HepG2 (cell line): ENCODE data around the gene SFI1. TPM values are rescaled to one million over a fixed set of nuclear protein-coding genes. Genes with fewer than 3 reads are reported as not detected.
A peak's percentile ranks its signal among the peaks of the same experiment; 100 is the strongest.

ENCODE experiments used
- DNMT3B ChIP-seq: conservative IDR thresholded peaks from 2 replicates; pipeline ENCODE4 v1.6.1; 2016; ENCODE audit warnings: missing biosample characterization, control low read depth
- FOXJ3 ChIP-seq: sonication (generic); formaldehyde crosslinking; IDR thresholded peaks from 2 replicates; pipeline ENCODE4 v1.4.0; 2020; ENCODE audit warnings: missing genetic modification reagents, mild to moderate bottlenecking, borderline replicate concordance
- GATA4 ChIP-seq: sonication (generic); IDR thresholded peaks from 2 replicates; pipeline ENCODE4 v1.6.1; 2016; ENCODE audit warnings: antibody characterized with exemption, low read depth, borderline replicate concordance
- HOXA7 ChIP-seq: sonication (generic); formaldehyde crosslinking; IDR thresholded peaks from 2 replicates; pipeline ENCODE4 v1.8.1; 2022; ENCODE audit warnings: mild to moderate bottlenecking, missing genetic modification reagents, moderate library complexity
- KAT7 ChIP-seq: IDR thresholded peaks from 2 replicates; pipeline ENCODE4 v1.6.1; 2018; ENCODE audit warnings: borderline replicate concordance, missing compliant biosample characterization
- KDM5B ChIP-seq: sonication (generic); formaldehyde crosslinking; IDR thresholded peaks from 2 replicates; pipeline ENCODE4 v1.4.0; 2020; ENCODE audit warnings: missing genetic modification reagents, mild to moderate bottlenecking, borderline replicate concordance
- KLF9 ChIP-seq: IDR thresholded peaks from 2 replicates; pipeline ENCODE4 v1.6.1; 2016; ENCODE audit warnings: low read depth
- THAP11 ChIP-seq: IDR thresholded peaks from 2 replicates; pipeline ENCODE4 v1.6.1; 2016; ENCODE audit warnings: missing biosample characterization, missing genetic modification reagents
- ZNF749 ChIP-seq: sonication (generic); formaldehyde crosslinking; IDR thresholded peaks from 2 replicates; pipeline ENCODE4 v1.8.0; 2022; ENCODE audit warnings: mild to moderate bottlenecking, missing genetic modification reagents, moderate library complexity, borderline replicate concordance
- ZSCAN12 ChIP-seq: sonication (generic); formaldehyde crosslinking; IDR thresholded peaks from 2 replicates; pipeline ENCODE4 v1.9.0; 2021; ENCODE audit warnings: mild to moderate bottlenecking, missing genetic modification reagents
- polyA plus RNA-seq, 8 experiments: library from polyadenylated mRNA; depleted of rRNA in 3 of 8; stranded (reverse) in 7 of 8; unstranded in 1 of 8; fragments of >200 nt; fragmentation: Illumina TruSeq in 4 of 8; extraction: Trizol in 4 of 8; gene quantifications; 2 replicates each; pipeline versions ENCODE4 v1.2.1 to v1.2.3, GENCODE V29; 2011 to 2016; ENCODE audit warnings: low read depth in 4 of 8, missing spikeins in 1 of 8, mixed read lengths in 1 of 8; ENCODE audit not compliant: insufficient read depth in 1 of 8
- total RNA-seq, 5 experiments: library from RNA; depleted of rRNA; stranded (reverse); fragments of >200 nt; fragmentation: Illumina TruSeq; extraction: Trizol; gene quantifications; 2 replicates each; pipeline ENCODE4 v1.2.3, GENCODE V29; 2016; ENCODE audit warnings: low read depth in 1 of 5
- TF ChIP-seq, protein P1 (sequence below): sonication (generic); formaldehyde crosslinking; IDR thresholded peaks from 2 replicates; pipeline ENCODE4 v1.8.0; 2022; ENCODE audit warnings: missing genetic modification reagents, mild to moderate bottlenecking, inconsistent platforms, borderline replicate concordance
- TF ChIP-seq, protein P2 (sequence below): sonication (generic); formaldehyde crosslinking; IDR thresholded peaks from 2 replicates; pipeline ENCODE4 v1.5.0; 2020; ENCODE audit warnings: mild to moderate bottlenecking, missing genetic modification reagents, borderline replicate concordance
- TF ChIP-seq, protein P3 (sequence below): IDR thresholded peaks from 2 replicates; pipeline ENCODE4 v1.6.1; 2016; ENCODE audit warnings: mild to moderate bottlenecking, missing biosample characterization, missing genetic modification reagents
- TF ChIP-seq, protein P4 (sequence below): sonication (generic); formaldehyde crosslinking; IDR thresholded peaks from 2 replicates; pipeline ENCODE4 v1.5.0; 2020; ENCODE audit warnings: mild to moderate bottlenecking, missing genetic modification reagents, borderline replicate concordance
- TF ChIP-seq, protein P5 (sequence below): sonication (generic); formaldehyde crosslinking; IDR thresholded peaks from 2 replicates; pipeline ENCODE4 v1.8.0; 2022; ENCODE audit warnings: missing genetic modification reagents, mild to moderate bottlenecking, moderate library complexity, borderline replicate concordance
- TF ChIP-seq, protein P6 (sequence below): sonication (generic); formaldehyde crosslinking; IDR thresholded peaks from 2 replicates; pipeline ENCODE4 v1.4.0; 2020; ENCODE audit warnings: missing genetic modification reagents

Gene SFI1
- total and polyA plus RNA-seq, 2 of the 13 experiments (the other 11 are each of a cell fraction or from before 2014, with no cell fraction given): 20.5 to 40.1 TPM

DNA sequence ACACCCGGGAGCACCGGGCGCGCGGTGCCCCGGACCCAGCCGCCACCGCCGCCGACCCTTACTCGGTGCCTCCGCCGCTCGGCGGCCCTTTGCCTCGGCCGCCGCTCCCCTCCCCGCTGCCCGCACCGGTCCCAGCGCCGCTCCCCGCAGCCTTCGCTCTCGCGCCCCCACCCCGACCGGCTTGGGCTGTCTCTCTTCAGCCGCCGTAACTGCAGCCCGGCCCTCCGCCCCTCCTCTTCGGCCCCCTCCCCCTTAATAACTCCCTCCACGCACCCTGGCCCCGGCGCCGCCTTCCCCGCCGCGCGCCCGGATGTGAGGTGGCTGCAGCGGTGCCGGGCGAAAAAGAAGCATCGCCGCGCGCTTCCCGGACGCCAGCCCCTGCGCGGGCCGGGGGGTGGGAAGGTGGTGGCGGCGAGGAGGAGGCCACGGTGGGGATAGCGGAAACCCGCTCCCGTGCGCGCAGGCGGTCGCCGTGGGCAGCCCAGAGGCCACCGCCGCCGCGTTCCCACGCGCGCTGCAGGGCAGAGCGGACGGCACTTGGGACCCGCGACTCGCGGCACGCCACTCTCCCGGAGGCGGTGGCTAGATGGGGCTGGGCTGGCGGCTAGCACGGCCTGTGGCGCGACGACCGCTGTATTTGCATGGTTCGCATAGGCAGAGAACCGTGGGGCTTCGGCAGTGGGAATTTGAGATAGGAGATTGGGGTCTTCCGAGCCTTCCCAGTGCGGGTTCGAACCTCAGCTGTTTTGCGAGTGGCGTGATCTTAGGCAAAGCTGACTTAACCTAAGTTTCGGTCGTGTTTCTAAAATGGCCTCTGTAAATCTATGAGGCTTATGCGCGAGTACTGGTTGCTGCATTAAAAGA is 6.5 kb upstream of the SFI1 start, which contains the start of gene EIF4ENIF1 (continued):
- TF ChIP-seq ZSCAN12 (CRISPR knock-in tag): no peak
- TF ChIP-seq ZNF749 (CRISPR knock-in tag): peak; percentile 65; the same call in 1 of the 2 replicates
- TF ChIP-seq, protein P1, sequence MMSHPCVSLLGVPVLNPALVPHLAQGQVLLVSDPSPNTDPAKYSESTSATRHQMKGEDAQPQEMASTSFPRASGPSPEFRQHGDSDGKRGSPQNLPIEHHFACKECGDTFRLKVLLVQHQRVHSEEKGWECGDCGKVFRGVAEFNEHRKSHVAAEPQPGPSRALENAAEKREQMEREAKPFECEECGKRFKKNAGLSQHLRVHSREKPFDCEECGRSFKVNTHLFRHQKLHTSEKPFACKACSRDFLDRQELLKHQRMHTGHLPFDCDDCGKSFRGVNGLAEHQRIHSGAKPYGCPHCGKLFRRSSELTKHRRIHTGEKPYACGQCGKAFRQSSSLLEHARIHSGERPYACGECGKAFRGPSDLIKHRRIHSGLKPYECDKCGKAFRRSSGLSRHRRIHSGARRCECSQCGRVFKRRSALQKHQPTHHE (CRISPR knock-in tag): no peak
- no peak for TF ChIP-seq HOXA7
- TF ChIP-seq, protein P2, sequence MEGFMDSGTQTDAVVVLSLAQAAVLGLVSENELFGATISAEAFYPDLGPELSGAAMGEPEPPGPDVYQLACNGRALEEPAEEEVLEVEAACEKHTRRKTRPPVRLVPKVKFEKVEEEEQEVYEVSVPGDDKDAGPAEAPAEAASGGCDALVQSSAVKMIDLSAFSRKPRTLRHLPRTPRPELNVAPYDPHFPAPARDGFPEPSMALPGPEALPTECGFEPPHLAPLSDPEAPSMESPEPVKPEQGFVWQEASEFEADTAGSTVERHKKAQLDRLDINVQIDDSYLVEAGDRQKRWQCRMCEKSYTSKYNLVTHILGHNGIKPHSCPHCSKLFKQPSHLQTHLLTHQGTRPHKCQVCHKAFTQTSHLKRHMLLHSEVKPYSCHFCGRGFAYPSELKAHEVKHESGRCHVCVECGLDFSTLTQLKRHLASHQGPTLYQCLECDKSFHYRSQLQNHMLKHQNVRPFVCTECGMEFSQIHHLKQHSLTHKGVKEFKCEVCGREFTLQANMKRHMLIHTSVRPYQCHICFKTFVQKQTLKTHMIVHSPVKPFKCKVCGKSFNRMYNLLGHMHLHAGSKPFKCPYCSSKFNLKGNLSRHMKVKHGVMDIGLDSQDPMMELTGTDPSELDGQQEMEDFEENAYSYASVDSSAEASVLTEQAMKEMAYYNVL (CRISPR knock-in tag): peak; percentile 63; the same call in 1 of the 2 replicates
- TF ChIP-seq, protein P3, sequence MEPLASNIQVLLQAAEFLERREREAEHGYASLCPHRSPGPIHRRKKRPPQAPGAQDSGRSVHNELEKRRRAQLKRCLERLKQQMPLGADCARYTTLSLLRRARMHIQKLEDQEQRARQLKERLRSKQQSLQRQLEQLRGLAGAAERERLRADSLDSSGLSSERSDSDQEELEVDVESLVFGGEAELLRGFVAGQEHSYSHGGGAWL (CRISPR knock-in tag): peak; percentile 79; the same call in 1 of the 2 replicates
- TF ChIP-seq, protein P4, sequence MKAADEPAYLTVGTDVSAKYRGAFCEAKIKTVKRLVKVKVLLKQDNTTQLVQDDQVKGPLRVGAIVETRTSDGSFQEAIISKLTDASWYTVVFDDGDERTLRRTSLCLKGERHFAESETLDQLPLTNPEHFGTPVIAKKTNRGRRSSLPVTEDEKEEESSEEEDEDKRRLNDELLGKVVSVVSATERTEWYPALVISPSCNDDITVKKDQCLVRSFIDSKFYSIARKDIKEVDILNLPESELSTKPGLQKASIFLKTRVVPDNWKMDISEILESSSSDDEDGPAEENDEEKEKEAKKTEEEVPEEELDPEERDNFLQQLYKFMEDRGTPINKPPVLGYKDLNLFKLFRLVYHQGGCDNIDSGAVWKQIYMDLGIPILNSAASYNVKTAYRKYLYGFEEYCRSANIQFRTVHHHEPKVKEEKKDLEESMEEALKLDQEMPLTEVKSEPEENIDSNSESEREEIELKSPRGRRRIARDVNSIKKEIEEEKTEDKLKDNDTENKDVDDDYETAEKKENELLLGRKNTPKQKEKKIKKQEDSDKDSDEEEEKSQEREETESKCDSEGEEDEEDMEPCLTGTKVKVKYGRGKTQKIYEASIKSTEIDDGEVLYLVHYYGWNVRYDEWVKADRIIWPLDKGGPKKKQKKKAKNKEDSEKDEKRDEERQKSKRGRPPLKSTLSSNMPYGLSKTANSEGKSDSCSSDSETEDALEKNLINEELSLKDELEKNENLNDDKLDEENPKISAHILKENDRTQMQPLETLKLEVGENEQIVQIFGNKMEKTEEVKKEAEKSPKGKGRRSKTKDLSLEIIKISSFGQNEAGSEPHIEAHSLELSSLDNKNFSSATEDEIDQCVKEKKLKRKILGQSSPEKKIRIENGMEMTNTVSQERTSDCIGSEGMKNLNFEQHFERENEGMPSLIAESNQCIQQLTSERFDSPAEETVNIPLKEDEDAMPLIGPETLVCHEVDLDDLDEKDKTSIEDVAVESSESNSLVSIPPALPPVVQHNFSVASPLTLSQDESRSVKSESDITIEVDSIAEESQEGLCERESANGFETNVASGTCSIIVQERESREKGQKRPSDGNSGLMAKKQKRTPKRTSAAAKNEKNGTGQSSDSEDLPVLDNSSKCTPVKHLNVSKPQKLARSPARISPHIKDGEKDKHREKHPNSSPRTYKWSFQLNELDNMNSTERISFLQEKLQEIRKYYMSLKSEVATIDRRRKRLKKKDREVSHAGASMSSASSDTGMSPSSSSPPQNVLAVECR (CRISPR knock-in tag): peak; percentile 87
- TF ChIP-seq KLF9 (CRISPR knock-in tag): no peak
- peak; percentile 77 for TF ChIP-seq THAP11 (CRISPR knock-in tag)
- peak; percentile 66; the same call in 1 of the 2 replicates for TF ChIP-seq GATA4
- peak; percentile 73; the same call in 1 of the 2 replicates for TF ChIP-seq KDM5B (CRISPR knock-in tag)
- TF ChIP-seq, protein P5, sequence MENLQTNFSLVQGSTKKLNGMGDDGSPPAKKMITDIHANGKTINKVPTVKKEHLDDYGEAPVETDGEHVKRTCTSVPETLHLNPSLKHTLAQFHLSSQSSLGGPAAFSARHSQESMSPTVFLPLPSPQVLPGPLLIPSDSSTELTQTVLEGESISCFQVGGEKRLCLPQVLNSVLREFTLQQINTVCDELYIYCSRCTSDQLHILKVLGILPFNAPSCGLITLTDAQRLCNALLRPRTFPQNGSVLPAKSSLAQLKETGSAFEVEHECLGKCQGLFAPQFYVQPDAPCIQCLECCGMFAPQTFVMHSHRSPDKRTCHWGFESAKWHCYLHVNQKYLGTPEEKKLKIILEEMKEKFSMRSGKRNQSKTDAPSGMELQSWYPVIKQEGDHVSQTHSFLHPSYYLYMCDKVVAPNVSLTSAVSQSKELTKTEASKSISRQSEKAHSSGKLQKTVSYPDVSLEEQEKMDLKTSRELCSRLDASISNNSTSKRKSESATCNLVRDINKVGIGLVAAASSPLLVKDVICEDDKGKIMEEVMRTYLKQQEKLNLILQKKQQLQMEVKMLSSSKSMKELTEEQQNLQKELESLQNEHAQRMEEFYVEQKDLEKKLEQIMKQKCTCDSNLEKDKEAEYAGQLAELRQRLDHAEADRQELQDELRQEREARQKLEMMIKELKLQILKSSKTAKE (CRISPR knock-in tag): 0 out of 2 replicates have a peak, but pooled peaks have one; percentile 50
- TF ChIP-seq KAT7 (CRISPR knock-in tag): no peak; the same call in none of the 2 replicates
- no peak for TF ChIP-seq DNMT3B (CRISPR knock-in tag)
- TF ChIP-seq, protein P6, sequence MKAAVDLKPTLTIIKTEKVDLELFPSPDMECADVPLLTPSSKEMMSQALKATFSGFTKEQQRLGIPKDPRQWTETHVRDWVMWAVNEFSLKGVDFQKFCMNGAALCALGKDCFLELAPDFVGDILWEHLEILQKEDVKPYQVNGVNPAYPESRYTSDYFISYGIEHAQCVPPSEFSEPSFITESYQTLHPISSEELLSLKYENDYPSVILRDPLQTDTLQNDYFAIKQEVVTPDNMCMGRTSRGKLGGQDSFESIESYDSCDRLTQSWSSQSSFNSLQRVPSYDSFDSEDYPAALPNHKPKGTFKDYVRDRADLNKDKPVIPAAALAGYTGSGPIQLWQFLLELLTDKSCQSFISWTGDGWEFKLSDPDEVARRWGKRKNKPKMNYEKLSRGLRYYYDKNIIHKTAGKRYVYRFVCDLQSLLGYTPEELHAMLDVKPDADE: no peak
- TF ChIP-seq FOXJ3 (CRISPR knock-in tag): no peak
